IPS-NIHi11 (cell line): ENCODE results near the gene CNTNAP2.
"Not testable (repeated sequence)": the region's sequence is repeated elsewhere in the genome, so short reads cannot be mapped to it uniquely, and the experiment has no call there.

Experiments used
- DNase-seq: peaks from one replicate; pipeline ENCODE4 v3.0.0; 2012; ENCODE audit warnings: mixed read lengths, low spot score

The CNTNAP2 gene

DNA sequence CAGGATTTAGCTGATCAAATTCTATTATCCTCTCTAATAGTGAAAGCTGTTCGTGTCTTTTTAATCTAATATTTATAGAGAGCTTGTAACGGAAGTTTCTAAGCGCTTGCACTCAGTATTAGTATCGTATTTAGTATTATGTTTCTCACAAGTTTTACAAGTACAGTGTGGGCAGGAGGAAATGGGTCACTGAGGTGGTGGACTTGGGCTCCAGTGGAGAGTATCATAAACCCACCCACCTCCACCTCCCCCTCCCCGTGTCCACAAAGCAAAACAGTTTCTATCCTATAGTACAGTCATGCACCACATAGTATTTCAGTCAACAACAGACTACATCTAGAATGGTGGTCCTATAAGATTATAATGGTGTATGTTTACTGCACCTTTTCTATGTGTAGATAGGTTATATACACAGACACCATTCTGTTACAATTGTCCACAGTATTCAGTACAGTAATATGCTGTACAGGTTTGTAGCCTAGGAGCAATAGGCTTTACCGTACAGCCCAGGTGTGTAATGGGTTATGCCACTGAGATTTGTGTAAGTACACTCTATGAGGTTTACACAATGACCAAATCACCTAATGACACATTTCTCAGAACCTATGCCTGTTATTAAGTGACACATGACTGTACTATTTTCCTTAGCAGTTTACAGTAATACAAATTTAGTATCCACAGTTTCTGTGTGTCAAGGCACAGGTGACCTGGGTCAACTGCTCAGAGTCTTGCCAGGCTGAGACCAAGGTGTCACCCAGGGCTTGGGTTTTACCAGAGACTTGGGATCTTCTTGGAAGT, 1452.7 kb downstream of the CNTNAP2 start:
- no peak for DNase-seq

DNA sequence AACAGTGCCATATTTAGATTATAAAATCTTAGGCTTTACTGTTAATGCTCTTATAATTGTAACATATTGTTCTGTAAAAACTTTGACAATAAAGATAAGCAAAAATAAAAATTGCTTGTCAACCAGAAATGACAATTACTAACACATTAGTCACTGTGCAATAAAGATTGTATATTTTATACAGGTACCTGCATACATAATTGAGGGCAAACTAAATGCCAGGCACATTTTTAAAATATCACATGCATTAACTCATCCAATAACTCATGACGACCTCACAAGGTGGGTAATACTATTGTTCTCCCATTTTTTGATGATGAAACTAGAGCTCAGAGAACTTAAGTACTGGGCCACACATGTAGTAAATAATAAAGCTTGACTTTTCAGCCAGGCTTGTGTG, 1453.8 kb downstream of the CNTNAP2 start:
- no peak for DNase-seq

- DNase-seq: no peak
These were observed 1455.0 kb downstream of the CNTNAP2 start for GRCh38 chr7:147571436-147572185.

DNA sequence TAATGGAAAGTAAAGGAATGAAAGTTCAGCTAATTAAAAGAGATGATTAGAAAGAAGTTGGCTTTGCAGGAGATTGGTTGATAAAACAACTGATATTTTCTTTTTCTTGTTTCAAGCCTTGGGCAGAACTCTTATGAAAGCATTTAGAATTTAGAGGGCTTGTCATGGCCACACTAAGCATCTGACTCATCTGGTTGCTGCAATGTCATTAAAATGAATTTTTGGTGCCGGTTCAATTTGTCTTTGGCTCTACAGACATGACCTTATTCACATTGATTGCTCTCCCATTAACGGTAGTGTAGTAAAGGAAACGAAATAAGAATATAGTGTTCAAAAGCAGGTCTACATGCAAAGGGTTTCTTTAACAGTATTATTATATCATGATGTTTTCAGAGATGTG, 1461.6 kb downstream of the CNTNAP2 start:
- DNase-seq: no peak

DNA sequence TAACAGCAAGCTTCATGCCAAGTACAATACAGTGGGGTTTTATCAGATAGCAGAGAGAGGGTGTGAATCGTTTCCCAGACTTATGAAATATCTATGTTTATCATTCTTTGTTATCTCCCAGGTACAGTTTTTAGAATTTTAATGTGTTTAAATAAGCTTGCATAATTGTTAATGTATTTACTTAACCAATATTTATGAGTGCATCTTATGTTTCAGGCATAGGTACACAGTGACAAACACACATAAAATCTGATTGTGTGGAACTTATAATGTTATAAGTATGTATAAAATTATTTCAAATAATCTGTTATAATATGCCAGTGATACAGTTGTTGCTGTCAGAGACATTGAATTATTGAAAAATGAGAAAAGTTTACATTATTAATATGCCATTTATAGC, 1462.5 kb downstream of the CNTNAP2 start:
- DNase-seq: no peak

GRCh38 chr7:147584771-147585193, 1468.2 kb downstream of the CNTNAP2 start:
- DNase-seq: peak; percentile 13

DNA sequence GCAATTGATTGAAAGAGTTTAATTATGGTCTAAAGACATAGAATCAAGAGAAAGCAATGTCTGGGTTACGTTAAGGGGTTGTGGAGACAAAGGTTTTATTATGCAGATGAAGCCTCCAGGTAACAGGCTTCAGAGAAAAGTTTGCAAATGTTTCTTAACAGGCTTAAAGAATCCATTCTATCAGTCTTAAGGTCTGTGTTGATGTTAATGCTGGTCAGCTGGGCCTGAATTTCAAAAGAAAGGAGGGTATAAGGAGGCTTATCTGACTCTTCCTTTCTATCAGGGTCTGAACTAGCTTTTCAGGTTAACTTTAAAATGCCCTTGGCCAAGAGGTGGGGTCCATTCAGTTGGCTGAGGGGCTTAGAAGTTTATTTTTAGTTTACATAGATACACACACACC, 1469.5 kb downstream of the CNTNAP2 start:
- DNase-seq: no peak

DNA sequence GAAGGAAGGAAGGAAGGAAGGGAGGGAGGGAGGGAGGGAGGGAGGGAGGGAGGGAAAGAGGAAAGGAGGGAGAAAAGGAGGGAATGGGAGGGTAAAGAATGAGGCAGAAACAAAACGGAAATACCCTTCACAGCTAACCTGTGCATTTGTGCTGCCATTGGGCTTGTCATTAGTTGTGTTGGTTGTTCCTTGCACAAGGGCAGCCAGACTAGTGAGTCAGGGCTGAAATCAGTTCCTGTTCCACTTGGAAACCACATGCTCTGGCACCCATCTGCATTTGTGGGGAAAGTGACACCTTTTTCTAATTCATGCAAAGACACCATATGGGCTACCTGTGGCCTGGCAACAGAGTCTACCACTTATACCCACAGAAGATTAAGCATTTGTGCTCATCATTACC, 1469.9 kb downstream of the CNTNAP2 start:
- no peak for DNase-seq

- no peak for DNase-seq
These were observed 1476.9 kb downstream of the CNTNAP2 start for GRCh38 chr7:147593271-147594057.

DNA sequence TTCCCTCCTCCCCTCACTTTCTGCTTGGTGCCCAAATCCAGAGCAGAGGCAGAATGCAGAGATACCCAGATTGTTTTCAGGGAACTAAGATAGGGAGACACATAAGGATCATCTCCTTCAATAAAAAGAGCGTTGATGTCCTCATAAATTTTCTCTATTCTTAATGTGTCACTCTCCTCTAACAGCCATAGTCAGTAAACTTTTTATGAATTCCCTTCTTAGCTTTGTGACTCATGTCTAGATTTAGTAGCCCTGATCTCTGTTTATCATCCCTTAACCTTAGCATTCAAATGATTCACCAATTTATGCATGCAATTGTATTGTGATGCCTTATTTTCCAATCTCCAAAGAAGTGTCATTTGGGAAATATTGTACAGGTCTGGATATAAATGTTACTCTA, 1478.4 kb downstream of the CNTNAP2 start:
- no peak for DNase-seq

DNA sequence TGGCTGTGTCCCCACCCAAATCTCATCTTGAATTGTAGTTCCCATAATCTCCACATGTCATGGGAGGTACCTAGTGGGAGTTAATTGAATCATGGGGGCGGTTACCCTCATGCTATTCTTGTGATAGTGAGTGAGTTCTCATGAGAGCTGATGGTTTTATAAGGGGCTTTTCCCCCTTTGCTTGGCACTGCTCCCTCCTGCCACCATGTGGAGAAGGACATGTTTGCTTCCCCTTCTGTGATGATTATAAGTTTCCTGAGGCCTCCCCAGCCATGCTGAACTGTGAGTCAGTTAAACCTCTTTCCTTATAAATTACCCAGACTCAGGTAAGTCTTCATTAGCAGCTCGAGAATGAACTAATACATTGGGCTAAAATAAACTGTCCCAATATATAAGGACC, 1482.1 kb downstream of the CNTNAP2 start:
- not testable (repeated sequence) for DNase-seq

DNA sequence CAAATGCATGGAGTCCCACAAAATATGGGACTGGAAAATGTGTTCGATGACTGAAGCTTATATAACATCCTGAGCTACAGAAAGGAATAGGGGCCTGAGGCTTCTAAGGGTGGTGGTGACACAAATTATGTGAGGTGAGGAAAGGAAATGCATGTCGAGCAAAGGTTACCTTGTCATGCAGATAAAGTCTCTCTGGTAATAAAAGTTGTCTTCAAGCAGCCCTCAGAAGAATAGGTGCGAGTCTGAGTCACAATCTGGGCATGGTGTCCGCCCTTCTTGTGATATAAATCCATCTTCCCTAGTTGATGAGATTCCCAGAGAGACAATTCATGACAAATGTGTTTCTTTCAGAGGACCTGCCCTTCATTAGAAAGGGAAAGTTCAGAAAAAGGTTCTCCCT, 1488.7 kb downstream of the CNTNAP2 start:
- DNase-seq: no peak

- peak; percentile 49 for DNase-seq
These were observed 1490.7 kb downstream of the CNTNAP2 start for GRCh38 chr7:147607157-147607800.

DNA sequence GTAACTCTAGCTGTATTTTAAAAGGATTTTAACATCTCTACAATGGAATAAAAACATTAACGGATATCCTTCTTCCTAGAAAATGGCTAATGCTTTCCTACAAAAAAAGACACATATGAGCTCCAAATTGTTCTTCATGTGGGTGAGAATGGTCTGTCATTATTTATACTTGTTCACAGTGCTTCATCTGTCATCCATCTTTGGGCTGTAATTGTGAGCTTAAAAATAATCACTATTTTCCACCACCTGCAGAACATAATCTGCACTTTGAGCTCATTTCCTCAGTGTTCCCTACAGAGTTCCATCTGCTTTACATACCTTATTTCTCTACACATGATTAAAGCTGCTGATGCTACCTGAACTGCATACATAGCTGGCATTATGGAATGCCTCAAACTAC, 1494.8 kb downstream of the CNTNAP2 start:
- DNase-seq: no peak

DNA sequence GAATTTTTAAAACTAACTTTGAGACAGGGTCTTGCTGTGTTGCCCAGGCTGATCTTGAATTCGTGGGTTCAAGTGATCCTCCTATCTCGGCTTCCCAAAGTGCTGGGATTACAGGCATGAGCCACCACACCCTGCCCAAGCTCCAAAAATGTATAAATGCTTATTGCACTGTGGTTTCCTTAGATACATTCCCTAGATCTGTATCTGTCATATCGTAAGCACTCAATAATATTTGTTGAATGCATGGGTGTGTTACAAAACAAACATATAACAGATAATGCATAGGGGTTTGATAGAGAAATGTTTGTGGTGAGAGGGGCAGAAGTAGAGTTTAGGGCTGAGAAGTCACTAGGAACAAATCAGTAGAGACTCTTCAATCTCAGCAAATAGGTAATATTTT, 1518.7 kb downstream of the CNTNAP2 start:
- DNase-seq: no peak

DNA sequence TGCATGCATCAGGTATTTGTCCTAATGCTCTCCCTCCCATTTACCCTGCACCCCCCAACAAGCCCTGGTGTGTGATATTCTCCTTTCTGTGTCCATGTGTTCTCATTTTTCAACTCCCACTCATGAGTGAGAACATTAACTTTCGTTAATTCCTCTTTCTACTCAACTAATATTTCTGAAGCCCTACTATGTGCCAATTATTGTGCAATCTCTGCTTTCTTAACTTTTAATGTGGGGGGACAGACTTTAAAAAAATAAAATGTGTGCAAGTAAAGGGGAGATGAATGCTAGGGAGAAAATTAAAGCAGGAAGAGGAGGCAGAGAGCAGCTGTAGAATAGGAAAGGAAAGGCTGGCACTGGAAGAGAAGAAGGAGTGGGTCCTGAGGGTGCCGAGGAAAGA, 1520.0 kb downstream of the CNTNAP2 start:
- DNase-seq: no peak

- no peak for DNase-seq
These were observed 1522.0 kb downstream of the CNTNAP2 start for GRCh38 chr7:147638566-147638965.

GRCh38 chr7:147639037-147639436, 1522.4 kb downstream of the CNTNAP2 start:
- peak; percentile 10 for DNase-seq

- no peak for DNase-seq
These were observed 1523.2 kb downstream of the CNTNAP2 start for GRCh38 chr7:147639751-147640150.

GRCh38 chr7:147640821-147641220, 1524.2 kb downstream of the CNTNAP2 start:
- DNase-seq: no peak

DNA sequence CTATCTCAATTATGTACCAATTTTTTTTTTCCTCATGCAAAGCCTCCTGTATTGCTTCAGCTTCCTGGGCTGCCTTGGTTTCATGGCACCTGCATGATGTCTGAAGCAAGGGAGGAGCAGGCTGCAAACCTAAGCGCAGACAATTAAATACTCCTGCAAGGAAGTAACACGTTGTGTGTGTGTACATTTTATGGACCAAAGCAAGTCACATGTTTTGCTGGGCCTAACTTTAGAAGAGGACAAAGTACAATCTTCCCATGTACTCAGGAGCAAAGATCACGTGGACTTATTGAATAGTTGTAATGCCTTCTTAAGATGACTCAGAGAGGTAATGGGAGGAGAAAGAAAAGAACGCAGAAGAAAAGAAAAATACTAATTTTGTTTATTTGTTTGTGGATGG, 1530.0 kb downstream of the CNTNAP2 start:
- no peak for DNase-seq

GRCh38 chr7:147650991-147651390, 1534.4 kb downstream of the CNTNAP2 start:
- DNase-seq: no peak
